SK-N-SH (cell line): ENCODE results near the gene HTR1D.

Source experiments
- ELF1 ChIP-seq: IDR thresholded peaks from 2 replicates; pipeline ENCODE4 v1.4.0; 2012
- MXI1 ChIP-seq: IDR thresholded peaks from 2 replicates; pipeline ENCODE4 v1.6.1; 2012; ENCODE audit warnings: mild to moderate bottlenecking, low read depth, low read length, improper control_type of control experiment
- POLR2AphosphoS5 ChIP-seq: IDR thresholded peaks from 2 replicates; pipeline ENCODE4 v1.6.1; 2012; ENCODE audit warnings: low read depth, low read length
- TF ChIP-seq, protein P1 (sequence below): fragments of 200-600 bp; sonication (generic); IDR thresholded peaks from 2 replicates; pipeline ENCODE4 v1.6.1; 2017; ENCODE audit warnings: antibody characterized with exemption, mild to moderate bottlenecking, moderate library complexity

GRCh38 chr1:23211955-23212354, 5.3 kb downstream of the HTR1D start:
- TF ChIP-seq POLR2AphosphoS5 (no peak), ELF1 (no peak), MXI1 (no peak)
- TF ChIP-seq, protein P1, sequence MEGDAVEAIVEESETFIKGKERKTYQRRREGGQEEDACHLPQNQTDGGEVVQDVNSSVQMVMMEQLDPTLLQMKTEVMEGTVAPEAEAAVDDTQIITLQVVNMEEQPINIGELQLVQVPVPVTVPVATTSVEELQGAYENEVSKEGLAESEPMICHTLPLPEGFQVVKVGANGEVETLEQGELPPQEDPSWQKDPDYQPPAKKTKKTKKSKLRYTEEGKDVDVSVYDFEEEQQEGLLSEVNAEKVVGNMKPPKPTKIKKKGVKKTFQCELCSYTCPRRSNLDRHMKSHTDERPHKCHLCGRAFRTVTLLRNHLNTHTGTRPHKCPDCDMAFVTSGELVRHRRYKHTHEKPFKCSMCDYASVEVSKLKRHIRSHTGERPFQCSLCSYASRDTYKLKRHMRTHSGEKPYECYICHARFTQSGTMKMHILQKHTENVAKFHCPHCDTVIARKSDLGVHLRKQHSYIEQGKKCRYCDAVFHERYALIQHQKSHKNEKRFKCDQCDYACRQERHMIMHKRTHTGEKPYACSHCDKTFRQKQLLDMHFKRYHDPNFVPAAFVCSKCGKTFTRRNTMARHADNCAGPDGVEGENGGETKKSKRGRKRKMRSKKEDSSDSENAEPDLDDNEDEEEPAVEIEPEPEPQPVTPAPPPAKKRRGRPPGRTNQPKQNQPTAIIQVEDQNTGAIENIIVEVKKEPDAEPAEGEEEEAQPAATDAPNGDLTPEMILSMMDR, result no peak
